Middle frontal gyrus (tissue), 1 donor: ENCODE data around the gene GRIN2A.

Experiments used
- DNase-seq: peaks from one replicate; pipeline ENCODE4 v3.0.0-alpha.2; 2015; ENCODE audit warnings: low spot score; ENCODE audit errors: extremely low spot score

GRIN2A gene

DNA sequence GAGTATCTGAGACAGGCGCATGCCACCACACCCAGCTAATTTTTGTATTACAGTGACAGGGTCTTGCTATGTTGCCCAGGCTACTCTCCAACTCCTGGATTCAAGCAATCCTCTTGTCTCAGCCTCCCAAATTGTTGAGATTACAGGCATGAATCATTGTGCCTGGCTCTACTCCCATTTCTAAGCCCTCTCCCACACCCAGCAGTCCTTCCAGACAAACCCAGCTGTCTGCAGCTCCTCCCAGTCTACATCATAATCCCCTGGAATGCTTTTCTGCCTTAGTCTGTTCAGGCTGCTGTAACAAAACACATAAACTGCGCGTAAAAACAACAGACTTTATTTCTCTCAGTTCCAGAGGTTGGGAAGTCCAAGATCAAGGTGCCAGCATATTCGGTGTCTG lies 144.5 kb downstream of the GRIN2A start:
- no peak for DNase-seq

GRCh38 chr16:10036956-10037355 lies 145.3 kb downstream of the GRIN2A start:
- no peak for DNase-seq

DNA sequence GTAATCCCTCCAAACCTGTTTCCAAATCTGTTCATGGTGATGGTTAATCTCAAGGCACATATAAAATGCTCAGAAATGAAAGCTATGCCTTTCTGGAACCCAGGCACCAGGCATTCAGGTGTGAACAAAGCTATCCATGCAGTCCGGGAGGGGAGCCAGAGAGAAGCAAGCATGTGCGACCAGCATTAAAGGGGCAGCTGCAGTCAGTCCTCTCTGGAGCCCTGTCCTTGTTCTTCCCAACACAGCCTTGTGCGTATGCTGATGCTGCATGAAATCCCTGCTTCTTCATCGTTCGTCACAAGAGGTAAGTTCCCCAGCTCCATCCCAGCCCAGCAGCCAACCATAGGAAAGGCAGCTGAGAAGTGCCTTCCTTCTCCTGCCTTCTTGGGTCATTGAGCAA lies 148.7 kb downstream of the GRIN2A start:
- no peak for DNase-seq

- DNase-seq: no peak
Measured at GRCh38 chr16:10031955-10032354, 150.3 kb downstream of the GRIN2A start.

- no peak for DNase-seq
Measured at GRCh38 chr16:10031473-10031872, 150.8 kb downstream of the GRIN2A start.

- DNase-seq: no peak
Measured at GRCh38 chr16:10028644-10029043, 153.6 kb downstream of the GRIN2A start.

GRCh38 chr16:10027553-10027952 lies 154.7 kb downstream of the GRIN2A start:
- DNase-seq: no peak

DNA sequence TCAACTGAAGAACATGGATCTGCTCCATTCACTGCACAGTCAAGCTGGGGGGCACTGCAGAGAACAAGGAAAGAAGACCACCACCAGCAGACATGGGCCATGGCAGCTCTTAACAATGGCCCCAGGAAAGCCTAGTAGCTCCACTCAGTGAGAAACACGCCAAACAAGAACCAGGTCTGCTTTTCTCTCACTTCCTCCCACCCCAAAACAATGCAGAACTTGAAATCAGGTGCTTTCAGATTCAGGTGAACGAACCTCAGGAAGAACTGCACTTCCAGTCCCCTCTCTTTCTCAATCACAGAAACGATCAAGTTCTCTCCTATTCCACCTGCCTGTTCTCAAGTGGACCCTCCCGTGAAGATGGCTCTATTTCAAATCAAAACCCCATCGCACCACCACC lies 155.6 kb downstream of the GRIN2A start:
- no peak for DNase-seq

DNA sequence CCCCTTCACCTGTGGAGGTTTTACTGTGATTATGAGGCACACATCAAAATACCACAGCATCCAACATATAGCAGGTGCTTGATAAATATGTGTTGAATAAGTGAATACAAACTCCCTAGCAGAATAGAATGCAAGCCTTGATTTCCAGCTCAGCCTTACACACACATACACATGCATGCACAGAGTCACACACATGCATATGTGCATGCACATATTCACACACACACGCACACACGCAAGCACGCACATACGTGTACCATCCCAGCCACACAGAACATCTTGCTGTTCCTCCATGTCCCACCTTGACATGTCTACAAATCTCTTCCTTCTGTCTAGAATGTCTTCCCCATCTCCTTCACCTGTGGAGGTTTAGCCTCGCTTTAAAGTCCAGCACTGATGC lies 160.1 kb downstream of the GRIN2A start:
- no peak for DNase-seq

GRCh38 chr16:10020866-10021265 lies 161.4 kb downstream of the GRIN2A start:
- DNase-seq: no peak

DNA sequence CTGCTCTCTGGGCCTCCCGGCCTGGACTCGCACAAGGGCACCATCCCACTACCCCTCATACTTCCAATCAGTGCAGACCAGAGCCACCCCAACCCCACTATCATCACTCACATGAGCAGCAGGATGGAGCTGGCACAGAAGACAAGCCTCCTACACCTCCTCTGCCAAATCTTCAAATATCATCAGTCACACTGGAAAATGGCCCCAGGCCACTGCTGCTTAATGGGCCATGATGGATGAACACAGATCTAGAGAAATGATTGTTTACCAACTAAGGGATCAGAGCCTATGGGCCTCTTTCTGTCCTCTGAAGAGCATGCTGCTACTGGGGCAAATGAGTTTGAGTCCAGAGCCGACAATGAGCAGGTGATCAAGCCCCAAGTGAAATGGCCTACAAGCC lies 165.5 kb downstream of the GRIN2A start:
- DNase-seq: no peak

GRCh38 chr16:10015397-10015796 lies 166.8 kb downstream of the GRIN2A start:
- DNase-seq: no peak

- no peak for DNase-seq
Measured at GRCh38 chr16:10013774-10014173, 168.5 kb downstream of the GRIN2A start.

DNA sequence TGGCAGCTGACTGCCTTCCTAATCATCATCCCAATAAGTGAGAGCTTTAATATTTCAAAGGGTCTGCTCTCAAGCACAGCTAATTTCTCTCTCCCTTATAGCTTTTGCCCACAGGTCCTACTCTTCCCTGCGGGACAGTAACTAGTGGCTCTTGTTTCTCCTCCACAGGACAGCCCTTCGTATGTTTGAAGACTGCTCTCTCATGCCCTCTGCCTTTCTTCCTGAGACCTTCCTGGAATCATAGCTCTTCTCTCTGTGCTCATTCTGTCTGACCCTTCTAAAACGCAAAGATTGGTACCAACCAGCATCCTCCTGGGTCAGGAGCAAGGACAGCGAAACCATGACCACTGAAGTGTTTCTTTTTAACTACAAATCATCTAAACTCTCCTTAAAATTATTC lies 168.9 kb downstream of the GRIN2A start:
- DNase-seq: no peak

GRCh38 chr16:10009684-10010083 lies 172.5 kb downstream of the GRIN2A start:
- DNase-seq: no peak

DNA sequence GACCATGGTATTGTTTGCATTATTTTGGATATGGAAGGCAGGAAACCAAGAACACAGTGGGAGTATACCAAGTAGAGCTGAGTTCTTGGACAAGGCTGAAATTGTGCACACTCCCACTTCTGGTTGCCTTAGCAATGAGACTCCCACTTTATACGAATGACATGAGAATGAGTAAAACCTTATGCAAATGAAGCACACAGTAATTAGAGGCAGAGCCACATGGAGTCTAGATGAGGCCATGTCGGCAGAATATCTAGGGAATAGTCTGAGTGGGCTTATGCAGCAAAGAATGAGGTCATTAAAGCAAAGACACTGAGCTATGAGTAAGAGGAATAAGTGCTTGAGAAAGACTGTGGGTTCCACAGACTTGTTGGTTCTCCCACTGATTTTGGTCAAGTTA lies 178.7 kb downstream of the GRIN2A start:
- no peak for DNase-seq

GRCh38 chr16:10001258-10001775 lies 180.9 kb downstream of the GRIN2A start:
- DNase-seq: no peak

DNA sequence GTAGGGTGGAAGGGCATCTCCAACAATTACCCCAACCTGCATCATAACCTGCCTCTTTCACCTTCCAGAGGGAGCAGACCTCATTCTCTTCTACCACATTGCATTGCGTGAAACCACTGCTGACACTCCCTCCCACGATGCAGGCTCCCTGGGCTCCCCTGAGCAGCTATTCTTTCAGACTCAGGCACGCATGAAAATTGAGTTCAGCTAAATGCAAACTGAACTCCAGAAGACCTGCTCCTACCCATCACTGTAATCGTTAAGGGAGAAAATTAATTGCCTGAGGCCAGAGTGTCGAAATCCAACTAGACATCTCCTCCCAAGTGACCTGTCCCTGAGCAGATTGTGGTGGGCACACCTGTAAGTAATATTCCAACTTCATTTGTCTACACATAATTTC lies 186.0 kb downstream of the GRIN2A start:
- no peak for DNase-seq

GRCh38 chr16:9992441-9992840 lies 189.8 kb downstream of the GRIN2A start:
- DNase-seq: no peak

- DNase-seq: no peak
Measured at GRCh38 chr16:9980981-9981380, 201.2 kb downstream of the GRIN2A start.

DNA sequence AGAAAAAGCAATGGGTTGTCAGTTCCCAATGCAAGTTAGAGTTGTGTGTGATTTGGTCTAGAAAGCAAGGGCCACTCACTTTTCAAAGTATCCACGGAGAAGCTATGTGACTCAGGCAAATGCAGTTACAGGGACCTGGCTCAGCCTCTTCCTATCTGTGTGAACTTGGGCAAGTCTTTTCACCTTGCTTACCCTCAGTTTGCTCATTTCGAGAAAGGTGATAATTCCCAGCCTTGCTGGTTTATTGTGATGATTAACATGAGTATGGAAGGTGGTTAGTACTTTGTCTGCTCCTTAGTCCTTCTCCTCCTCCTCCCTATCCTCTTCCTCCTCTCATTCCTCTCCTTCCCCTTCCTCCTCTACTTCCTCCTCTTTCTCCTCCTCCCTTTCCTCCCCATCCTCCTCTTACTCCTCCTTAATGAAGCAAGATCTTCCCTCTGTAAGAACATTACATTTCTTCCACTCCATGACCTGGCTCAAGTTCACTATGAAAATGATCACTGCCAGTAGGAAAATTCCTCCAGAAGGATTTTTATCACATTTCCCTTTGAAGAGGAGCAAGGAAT lies 204.0 kb downstream of the GRIN2A start:
- no peak for DNase-seq

DNA sequence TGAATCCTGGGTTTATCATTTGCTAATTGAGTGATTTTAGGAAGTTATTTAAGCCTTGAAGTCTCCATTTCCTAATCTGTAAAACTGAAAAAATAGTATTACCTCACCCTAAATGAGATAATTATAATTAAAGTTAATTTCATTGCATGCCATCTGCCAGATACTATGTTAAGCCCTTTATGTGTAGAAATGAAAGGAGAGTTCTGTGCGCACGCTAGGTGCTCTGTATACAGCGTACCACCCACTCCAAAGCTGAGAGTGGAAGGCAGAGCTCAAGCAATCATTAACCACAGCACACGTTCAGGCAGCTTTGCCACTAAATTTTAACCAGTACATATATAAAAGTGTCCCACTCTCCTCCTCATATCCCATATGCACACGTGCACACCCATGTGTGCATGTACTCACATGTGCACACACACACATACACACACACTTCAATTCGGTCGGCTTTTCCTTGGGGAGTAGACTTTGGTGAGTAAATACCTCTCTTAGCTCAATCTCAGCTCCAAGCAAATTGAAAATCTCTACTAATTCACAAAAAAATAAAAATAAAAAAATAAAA lies 204.8 kb downstream of the GRIN2A start:
- DNase-seq: peak; percentile 35

GRCh38 chr16:9976601-9977000 lies 205.6 kb downstream of the GRIN2A start:
- DNase-seq: peak; percentile 85
